HCT116 (cell line): ENCODE results near the gene RNF130.
"Not testable (repeated sequence)": the region's sequence is repeated elsewhere in the genome, so short reads cannot be mapped to it uniquely, and the experiment has no call there.

Experiments used
- CTCF ChIP-seq, 3 experiments: fragments of 200-600 bp in 1 of 3; sonication (generic) in 1 of 3; IDR thresholded peaks in 2 of 3; conservative IDR thresholded peaks in 1 of 3; 2 replicates each; pipeline ENCODE4 v1.5.1; 2012 to 2017; ENCODE audit warnings: low read depth in 2 of 3, low read length in 2 of 3, antibody characterized with exemption in 1 of 3, borderline replicate concordance in 1 of 3, control low read depth in 1 of 3, mild to moderate bottlenecking in 1 of 3, mixed read lengths in 1 of 3, mixed run types in 1 of 3, moderate library complexity in 1 of 3; ENCODE audit not compliant: insufficient read depth in 1 of 3
- EZH2 ChIP-seq: fragments of 200-600 bp; sonication (generic); IDR thresholded peaks from 2 replicates; pipeline ENCODE4 v1.6.1; 2017; ENCODE audit warnings: antibody characterized with exemption, mixed run types
- MAX ChIP-seq: IDR thresholded peaks from 2 replicates; pipeline ENCODE4 v1.6.1; 2012
- POLR2A ChIP-seq: IDR thresholded peaks from 2 replicates; pipeline ENCODE4 v1.7.0; 2011; ENCODE audit warnings: borderline replicate concordance; ENCODE audit not compliant: insufficient read depth, insufficient read length; ENCODE audit errors: extremely low read depth
- RAD21 ChIP-seq: IDR thresholded peaks from 2 replicates; pipeline ENCODE4 v1.6.1; 2012; ENCODE audit warnings: low read depth, mild to moderate bottlenecking
- REST ChIP-seq: IDR thresholded peaks from 2 replicates; pipeline ENCODE4 v1.6.1; 2012; ENCODE audit warnings: low read depth
- YY1 ChIP-seq: IDR thresholded peaks from 2 replicates; pipeline ENCODE4 v1.6.1; 2011; ENCODE audit warnings: low read length, low read depth, moderate library complexity, mild to moderate bottlenecking; ENCODE audit not compliant: insufficient replicate concordance; ENCODE audit errors: extremely low read depth

- not testable (repeated sequence) for TF ChIP-seq YY1, EZH2, POLR2A, REST, MAX
- TF ChIP-seq CTCF (IDR thresholded peaks at IDR 0.05 in 2 of 3, conservative IDR thresholded peaks at IDR 0.05 in 1 of 3; ENCODE audit: borderline replicate concordance in 1 of 3, insufficient read depth in 1 of 3, low read depth in 2 of 3, low read length in 2 of 3) (peak; percentile 17 to 35 (median 31); a peak in 4 of 6 replicates), RAD21 (peak; percentile 38; the same call in 1 of the 2 replicates)
These were observed 81.0 kb downstream of the RNF130 start for GRCh38 chr5:179990525-179990924.
